CD4-positive, alpha-beta T cell treated with Interleukin-6 at 100 ng/mL for 8 hours (primary cell): ENCODE results near the gene CREG2.
"Not testable (repeated sequence)": the region's sequence is repeated elsewhere in the genome, so short reads cannot be mapped to it uniquely, and the experiment has no call there.

ENCODE experiments used
- DNase-seq: peaks from one replicate; pipeline ENCODE4 v3.0.0-alpha.2; 2020; ENCODE audit warnings: mixed read lengths, low spot score

Gene CREG2

GRCh38 chr2:101372792-101373191 is 14.5 kb downstream of the CREG2 start:
- no peak for DNase-seq

GRCh38 chr2:101371636-101372035 is 15.7 kb downstream of the CREG2 start:
- DNase-seq, result no peak

GRCh38 chr2:101369100-101369499 is 18.2 kb downstream of the CREG2 start:
- no peak for DNase-seq

GRCh38 chr2:101368376-101368775 is 18.9 kb downstream of the CREG2 start:
- DNase-seq, result no peak

- no peak for DNase-seq
Measured at GRCh38 chr2:101367508-101367907, 19.8 kb downstream of the CREG2 start.

- DNase-seq, result no peak
Measured at GRCh38 chr2:101364878-101365277, 22.4 kb downstream of the CREG2 start.

- DNase-seq, result no peak
Measured at GRCh38 chr2:101362777-101363176, 24.5 kb downstream of the CREG2 start.

GRCh38 chr2:101362316-101362715 is 25.0 kb downstream of the CREG2 start:
- peak; percentile 17 for DNase-seq

GRCh38 chr2:101361522-101361921 is 25.8 kb downstream of the CREG2 start:
- DNase-seq, result peak; percentile 46

- no peak for DNase-seq
Measured at GRCh38 chr2:101361121-101361520, 26.2 kb downstream of the CREG2 start.

- no peak for DNase-seq
Measured at GRCh38 chr2:101360232-101360631, 27.1 kb downstream of the CREG2 start.

GRCh38 chr2:101359410-101359954 is 27.8 kb downstream of the CREG2 start:
- DNase-seq, result no peak

GRCh38 chr2:101357376-101357775 is 29.9 kb downstream of the CREG2 start:
- DNase-seq, result no peak

- DNase-seq, result no peak
Measured at GRCh38 chr2:101356521-101356920, 30.8 kb downstream of the CREG2 start.

- no peak for DNase-seq
Measured at GRCh38 chr2:101356055-101356454, 31.2 kb downstream of the CREG2 start.

GRCh38 chr2:101355401-101356054 is 31.8 kb downstream of the CREG2 start:
- DNase-seq, result no peak

- no peak for DNase-seq
Measured at GRCh38 chr2:101354420-101355311, 32.6 kb downstream of the CREG2 start.

GRCh38 chr2:101352631-101353030 is 34.7 kb downstream of the CREG2 start:
- DNase-seq, result not testable (repeated sequence)

- DNase-seq, result no peak
Measured at GRCh38 chr2:101351207-101351606, 36.1 kb downstream of the CREG2 start.

GRCh38 chr2:101349893-101350662 is 37.2 kb downstream of the CREG2 start:
- peak; percentile 17 for DNase-seq

GRCh38 chr2:101348883-101349282 is 38.4 kb downstream of the CREG2 start:
- DNase-seq, result no peak

- no peak for DNase-seq
Measured at GRCh38 chr2:101346909-101347308, 40.4 kb downstream of the CREG2 start.
